RWPE2 (cell line): ENCODE results near the gene ZNF184.

ENCODE experiments used
- ATAC-seq: fragments of 200-7000 bp; cut with Tn5 transposase; 3 replicates; pipeline ENCODE4 v1.9.1; 2021; ENCODE audit warnings: low read depth
- DNase-seq: peaks from one replicate; pipeline ENCODE4 v3.0.0-alpha.2; 2020; ENCODE audit warnings: low spot score
- H3K27ac ChIP-seq: fragments of 450-650 bp; 2 replicates; pipeline ENCODE4 v1.5.1; 2017; ENCODE audit warnings: mild to moderate bottlenecking; ENCODE audit not compliant: poor library complexity, severe bottlenecking
- H3K27me3 ChIP-seq: fragments of 250-450 bp; sonication (Bioruptor Pico); 2 replicates; pipeline ENCODE4 v1.5.1; 2021; ENCODE audit warnings: mild to moderate bottlenecking, moderate library complexity; ENCODE audit not compliant: insufficient read depth, poor library complexity, severe bottlenecking
- H3K36me3 ChIP-seq: fragments of 250-450 bp; sonication (Bioruptor Pico); 2 replicates; pipeline ENCODE4 v1.5.1; 2020; ENCODE audit warnings: low read depth, mild to moderate bottlenecking, moderate library complexity
- H3K4me1 ChIP-seq: fragments of 250-450 bp; sonication (Bioruptor Pico); 2 replicates; pipeline ENCODE4 v1.5.1; 2021; ENCODE audit warnings: mild to moderate bottlenecking, moderate library complexity; ENCODE audit not compliant: insufficient read depth, poor library complexity, severe bottlenecking
- H3K4me3 ChIP-seq: fragments of 250-450 bp; sonication (Bioruptor Pico); 2 replicates; pipeline ENCODE4 v1.5.1; 2021; ENCODE audit warnings: mild to moderate bottlenecking, moderate library complexity; ENCODE audit not compliant: severe bottlenecking
- H3K9me3 ChIP-seq: fragments of 250-450 bp; sonication (Bioruptor Pico); 2 replicates; pipeline ENCODE4 v1.5.1; 2021; ENCODE audit warnings: mild to moderate bottlenecking, moderate library complexity; ENCODE audit not compliant: severe bottlenecking
- CTCF ChIP-seq: fragments of 450-650 bp; IDR thresholded peaks from one replicate; pipeline ENCODE4 v1.5.1; 2017; ENCODE audit warnings: mild to moderate bottlenecking, moderate library complexity; ENCODE audit not compliant: poor library complexity, severe bottlenecking

The ZNF184 gene

GRCh38 chr6:27422651-27423332 lies 50.1 kb downstream of the ZNF184 start:
- H3K4me1 ChIP-seq, result no peaks in the 10 kb centered on the region
- H3K27me3 ChIP-seq, result no peaks in the 10 kb centered on the region
- TF ChIP-seq CTCF, result no peak
- ATAC-seq (no peak), DNase-seq (no peak)
- no peak overlapping the region for H3K4me3 ChIP-seq
- no peaks in the 10 kb centered on the region for H3K36me3 ChIP-seq
- no peak overlapping the region for H3K27ac ChIP-seq
- no peaks in the 10 kb centered on the region for H3K9me3 ChIP-seq

GRCh38 chr6:27419363-27419762 lies 53.5 kb downstream of the ZNF184 start:
- Histone ChIP-seq H3K9me3 (no peaks in the 10 kb centered on the region), H3K27ac (no peak overlapping the region), H3K36me3 (no peaks in the 10 kb centered on the region), H3K4me3 (no peak overlapping the region), H3K27me3 (no peaks in the 10 kb centered on the region), H3K4me1 (no peaks in the 10 kb centered on the region)
- no peak for ATAC-seq
- TF ChIP-seq CTCF, result no peak
- DNase-seq, result no peak

- no peaks in the 10 kb centered on the region for H3K9me3 ChIP-seq
- DNase-seq (no peak), ATAC-seq (no peak)
- no peak for TF ChIP-seq CTCF
- no peak overlapping the region for H3K4me3 ChIP-seq
- H3K27me3 ChIP-seq, result no peaks in the 10 kb centered on the region
- H3K36me3 ChIP-seq, result no peaks in the 10 kb centered on the region
- H3K27ac ChIP-seq, result no peak overlapping the region
- no peaks in the 10 kb centered on the region for H3K4me1 ChIP-seq
These were observed 57.0 kb downstream of the ZNF184 start for GRCh38 chr6:27415898-27416297.

- ATAC-seq (peak; percentile 66), DNase-seq (no peak)
- no peak overlapping the region for H3K4me3 ChIP-seq
- H3K27ac ChIP-seq, result no peak overlapping the region
- H3K4me1 ChIP-seq, result no peaks in the 10 kb centered on the region
- H3K36me3 ChIP-seq, result no peaks in the 10 kb centered on the region
- TF ChIP-seq CTCF, result no peak
- no peaks in the 10 kb centered on the region for H3K27me3 ChIP-seq
- no peaks in the 10 kb centered on the region for H3K9me3 ChIP-seq
These were observed 57.9 kb downstream of the ZNF184 start for GRCh38 chr6:27414996-27415395.

GRCh38 chr6:27414300-27414699 lies 58.6 kb downstream of the ZNF184 start:
- Histone ChIP-seq H3K4me3 (no peak overlapping the region), H3K27me3 (no peaks in the 10 kb centered on the region), H3K27ac (no peak overlapping the region), H3K9me3 (no peaks in the 10 kb centered on the region), H3K4me1 (no peaks in the 10 kb centered on the region), H3K36me3 (no peaks in the 10 kb centered on the region)
- no peak for TF ChIP-seq CTCF
- DNase-seq (no peak), ATAC-seq (no peak)
